HEK293 (cell line): ENCODE results near the gene DDX47.

Source experiments
- CTCF ChIA-PET: fragments of 350-600 bp; formaldehyde crosslinking; extraction: SDS; loops from one replicate; lab custom pipeline; 2021; ENCODE audit warnings: antibody characterized with exemption; lab: Yijun Ruan, JAX
- POLR2A ChIA-PET: fragments of 300-600 bp; formaldehyde crosslinking; extraction: SDS; loops from one replicate; lab custom pipeline; 2020; ENCODE audit warnings: antibody characterized with exemption, inconsistent platforms; lab: Yijun Ruan, JAX
- H3K27ac ChIP-seq: fragments of 200-500 bp; sonication (Bioruptor generic); 2 replicates; pipeline ENCODE4 v1.5.1; 2014; ENCODE audit warnings: low read depth, low read length, control low read depth, inconsistent platforms; ENCODE audit errors: extremely low read depth
- H3K36me3 ChIP-seq, 2 experiments: fragments of 200-500 bp in 1 of 2; sonication (Bioruptor generic) in 1 of 2; 1 replicate in 1 of 2; 2 replicates in 1 of 2; pipeline ENCODE4 v1.5.1; 2014 to 2017; ENCODE audit warnings: inconsistent platforms in 2 of 2, low read length in 2 of 2; ENCODE audit not compliant: control insufficient read depth in 2 of 2, insufficient read depth in 1 of 2
- H3K4me1 ChIP-seq: fragments of 200-500 bp; sonication (Bioruptor generic); 2 replicates; pipeline ENCODE4 v1.5.1; 2014; ENCODE audit warnings: mild to moderate bottlenecking, low read length, inconsistent platforms; ENCODE audit not compliant: control insufficient read depth, insufficient read depth
- H3K4me3 ChIP-seq: 2 replicates; pipeline ENCODE4 v1.5.1; 2011; ENCODE audit warnings: low read depth, mild to moderate bottlenecking, control low read depth, low read length, moderate library complexity
- H3K9me3 ChIP-seq: fragments of 200-500 bp; sonication (Bioruptor generic); 2 replicates; pipeline ENCODE4 v1.5.1; 2014; ENCODE audit warnings: low read depth, low read length, inconsistent platforms; ENCODE audit not compliant: control insufficient read depth, insufficient read depth
- ATF2 ChIP-seq: fragments of 450-650 bp; formaldehyde crosslinking; IDR thresholded peaks from 2 replicates; pipeline ENCODE4 v1.5.1; 2016; ENCODE audit warnings: missing biosample characterization, missing genetic modification characterization, low read depth
- GFI1B ChIP-seq: fragments of 450-650 bp; formaldehyde crosslinking; IDR thresholded peaks from 2 replicates; pipeline ENCODE4 v1.5.1; 2016; ENCODE audit warnings: missing biosample characterization, missing genetic modification characterization
- HOXC10 ChIP-seq: sonication (generic); formaldehyde crosslinking; IDR thresholded peaks from 2 replicates; pipeline ENCODE4 v1.8.1; 2023; ENCODE audit warnings: mild to moderate bottlenecking, missing genetic modification reagents
- INSM2 ChIP-seq: fragments of 450-650 bp; formaldehyde crosslinking; IDR thresholded peaks from 2 replicates; pipeline ENCODE4 v1.5.1; 2016; ENCODE audit warnings: missing biosample characterization, missing genetic modification characterization
- MYNN ChIP-seq: fragments of 450-650 bp; formaldehyde crosslinking; IDR thresholded peaks from 2 replicates; pipeline ENCODE4 v1.5.1; 2016; ENCODE audit warnings: missing biosample characterization, missing genetic modification characterization, borderline replicate concordance
- REPIN1 ChIP-seq: fragments of 450-650 bp; formaldehyde crosslinking; IDR thresholded peaks from 2 replicates; pipeline ENCODE4 v1.5.1; 2017; ENCODE audit warnings: missing biosample characterization, missing genetic modification characterization, low read depth
- SCRT2 ChIP-seq: fragments of 450-650 bp; formaldehyde crosslinking; IDR thresholded peaks from 2 replicates; pipeline ENCODE4 v1.5.1; 2016; ENCODE audit warnings: missing biosample characterization, missing genetic modification characterization
- SETDB1 ChIP-seq: IDR thresholded peaks from one replicate; pipeline ENCODE4 v1.6.1; 2017; ENCODE audit warnings: mild to moderate bottlenecking, low read length, moderate library complexity, mixed read lengths; ENCODE audit not compliant: insufficient read length
- SP3 ChIP-seq: fragments of 450-650 bp; formaldehyde crosslinking; IDR thresholded peaks from 2 replicates; pipeline ENCODE4 v1.5.1; 2016; ENCODE audit warnings: missing biosample characterization, missing genetic modification characterization
- SP7 ChIP-seq: fragments of 450-650 bp; formaldehyde crosslinking; IDR thresholded peaks from 2 replicates; pipeline ENCODE4 v1.5.1; 2016; ENCODE audit warnings: missing biosample characterization, missing genetic modification characterization
- YY1 ChIP-seq: fragments of 450-650 bp; formaldehyde crosslinking; IDR thresholded peaks from 2 replicates; pipeline ENCODE4 v1.5.1; 2018; ENCODE audit warnings: missing biosample characterization, missing genetic modification characterization
- ZBTB6 ChIP-seq: fragments of 450-650 bp; formaldehyde crosslinking; IDR thresholded peaks from 2 replicates; pipeline ENCODE4 v1.5.1; 2017; ENCODE audit warnings: missing biosample characterization, missing genetic modification characterization
- ZBTB8A ChIP-seq: fragments of 450-650 bp; formaldehyde crosslinking; IDR thresholded peaks from 2 replicates; pipeline ENCODE4 v1.5.1; 2016; ENCODE audit warnings: missing biosample characterization, missing genetic modification characterization
- ZNF10 ChIP-seq: fragments of 450-650 bp; formaldehyde crosslinking; IDR thresholded peaks from 2 replicates; pipeline ENCODE4 v1.5.1; 2017; ENCODE audit warnings: missing biosample characterization, missing genetic modification characterization
- ZNF112 ChIP-seq: fragments of 450-650 bp; formaldehyde crosslinking; IDR thresholded peaks from 2 replicates; pipeline ENCODE4 v1.5.0; 2017; ENCODE audit warnings: missing biosample characterization, missing genetic modification characterization
- ZNF133 ChIP-seq: fragments of 450-650 bp; formaldehyde crosslinking; IDR thresholded peaks from 2 replicates; pipeline ENCODE4 v1.5.1; 2016; ENCODE audit warnings: missing biosample characterization, missing genetic modification characterization
- ZNF146 ChIP-seq: fragments of 450-650 bp; formaldehyde crosslinking; IDR thresholded peaks from 2 replicates; pipeline ENCODE4 v1.5.1; 2016; ENCODE audit warnings: missing biosample characterization, missing genetic modification characterization
- ZNF148 ChIP-seq: fragments of 450-650 bp; formaldehyde crosslinking; IDR thresholded peaks from 2 replicates; pipeline ENCODE4 v1.5.0; 2017; ENCODE audit warnings: missing biosample characterization, missing genetic modification characterization, borderline replicate concordance
- ZNF174 ChIP-seq: fragments of 450-650 bp; formaldehyde crosslinking; IDR thresholded peaks from 2 replicates; pipeline ENCODE4 v1.5.0; 2017; ENCODE audit warnings: missing biosample characterization, mild to moderate bottlenecking, missing genetic modification characterization
- ZNF184 ChIP-seq: fragments of 450-650 bp; IDR thresholded peaks from 2 replicates; pipeline ENCODE4 v1.5.1; 2018; ENCODE audit warnings: missing biosample characterization, mild to moderate bottlenecking, missing genetic modification characterization
- ZNF311 ChIP-seq: fragments of 450-650 bp; formaldehyde crosslinking; IDR thresholded peaks from 2 replicates; pipeline ENCODE4 v1.5.1; 2017; ENCODE audit warnings: missing biosample characterization, missing genetic modification characterization, borderline replicate concordance
- ZNF366 ChIP-seq: fragments of 450-650 bp; formaldehyde crosslinking; conservative IDR thresholded peaks from 2 replicates; pipeline ENCODE4 v1.5.1; 2016; ENCODE audit warnings: missing biosample characterization, missing genetic modification characterization
- ZNF433 ChIP-seq: fragments of 450-650 bp; formaldehyde crosslinking; IDR thresholded peaks from 2 replicates; pipeline ENCODE4 v1.5.1; 2016; ENCODE audit warnings: missing biosample characterization, missing genetic modification characterization, low read depth
- ZNF521 ChIP-seq: fragments of 450-650 bp; formaldehyde crosslinking; IDR thresholded peaks from 2 replicates; pipeline ENCODE4 v1.5.1; 2017; ENCODE audit warnings: missing biosample characterization, mild to moderate bottlenecking, missing genetic modification characterization
- ZNF530 ChIP-seq: fragments of 450-650 bp; formaldehyde crosslinking; IDR thresholded peaks from 2 replicates; pipeline ENCODE4 v1.5.1; 2016; ENCODE audit warnings: low read depth, missing biosample characterization, missing genetic modification characterization
- ZNF555 ChIP-seq: fragments of 450-650 bp; formaldehyde crosslinking; conservative IDR thresholded peaks from 2 replicates; pipeline ENCODE4 v1.5.1; 2017; ENCODE audit warnings: missing biosample characterization, mild to moderate bottlenecking, missing genetic modification characterization, inconsistent platforms
- ZNF571 ChIP-seq: fragments of 450-650 bp; formaldehyde crosslinking; IDR thresholded peaks from 2 replicates; pipeline ENCODE4 v1.5.0; 2017; ENCODE audit warnings: missing biosample characterization, missing genetic modification characterization
- ZNF600 ChIP-seq: fragments of 450-650 bp; formaldehyde crosslinking; IDR thresholded peaks from 2 replicates; pipeline ENCODE4 v1.5.1; 2016; ENCODE audit warnings: missing biosample characterization, missing genetic modification characterization
- ZNF654 ChIP-seq: fragments of 450-650 bp; formaldehyde crosslinking; IDR thresholded peaks from 2 replicates; pipeline ENCODE4 v1.5.1; 2016; ENCODE audit warnings: low read depth, missing biosample characterization, missing genetic modification characterization
- ZNF776 ChIP-seq: fragments of 450-650 bp; formaldehyde crosslinking; IDR thresholded peaks from 2 replicates; pipeline ENCODE4 v1.5.0; 2017; ENCODE audit warnings: missing biosample characterization, missing genetic modification characterization, borderline replicate concordance
- ZNF791 ChIP-seq: fragments of 450-650 bp; formaldehyde crosslinking; IDR thresholded peaks from 2 replicates; pipeline ENCODE4 v1.5.1; 2016; ENCODE audit warnings: missing biosample characterization, missing genetic modification characterization
- ZNF830 ChIP-seq: fragments of 450-650 bp; IDR thresholded peaks from 2 replicates; pipeline ENCODE4 v1.5.0; 2018; ENCODE audit warnings: missing biosample characterization, missing genetic modification characterization, low read depth, mild to moderate bottlenecking, moderate library complexity
- ZSCAN16 ChIP-seq: fragments of 450-650 bp; formaldehyde crosslinking; IDR thresholded peaks from 2 replicates; pipeline ENCODE4 v1.5.1; 2016; ENCODE audit warnings: missing biosample characterization, missing genetic modification characterization

The DDX47 gene

GRCh38 chr12:12870465-12870864 lies 57.3 kb downstream of the DDX47 start (continued):
- TF ChIP-seq INSM2 (tag by site-specific recombination), result peak; percentile 51; the same call in 1 of the 2 replicates
- no peak for TF ChIP-seq MYNN (tag by site-specific recombination)
- TF ChIP-seq ZNF521 (tag by site-specific recombination), result no peak
- TF ChIP-seq ZNF433, result no peak
- TF ChIP-seq ZNF600 (tag by site-specific recombination), result 0 out of 2 replicates have a peak, but pooled peaks have one; percentile 29
- TF ChIP-seq GFI1B (tag by site-specific recombination), result 0 out of 2 replicates have a peak, but pooled peaks have one; percentile 17
- TF ChIP-seq ZNF10 (tag by site-specific recombination), result no peak
- TF ChIP-seq ZNF148 (tag by site-specific recombination), result no peak
- TF ChIP-seq ZNF174 (tag by site-specific recombination), result no peak
- TF ChIP-seq ZSCAN16 (tag by site-specific recombination), result no peak
- 0 out of 2 replicates have a peak, but pooled peaks have one; percentile 9 for TF ChIP-seq SP3 (tag by site-specific recombination)
- TF ChIP-seq HOXC10 (CRISPR knock-in tag), result no peak
- TF ChIP-seq ZNF654, result no peak
- TF ChIP-seq SCRT2, result no peak
- TF ChIP-seq ATF2 (tag by site-specific recombination), result no peak
- TF ChIP-seq ZNF366 (tag by site-specific recombination), result 0 out of 2 replicates have a peak, but pooled peaks have one; percentile 28
- no peak for TF ChIP-seq ZNF571 (tag by site-specific recombination)
- TF ChIP-seq ZNF311 (tag by site-specific recombination), result no peak
- TF ChIP-seq SETDB1, result peak; percentile 65
- no peak for TF ChIP-seq ZNF776 (tag by site-specific recombination)
- TF ChIP-seq YY1, result no peak
- TF ChIP-seq, all 188 proteins: peak for 10

- peaks cover 15% of the 10 kb centered on the region for H3K4me1 ChIP-seq
- no peaks in the 10 kb centered on the region for H3K9me3 ChIP-seq
- no peak overlapping the region for H3K27ac ChIP-seq
- ChIA-PET CTCF (interaction anchor here (0.6 to 1.3 kb wide), 2 partner anchors 20 to 39 kb away, joined by 3 to 4 read pairs; partner anchors contain the start of gene GPRC5A), POLR2A (interaction anchor here (0.5 to 3.3 kb wide), 7 partner anchors 13 to 149 kb away, joined by 3 to 24 read pairs (median 5); partner anchors contain the start of gene GPRC5A)
- H3K36me3 ChIP-seq, result no peaks in the 10 kb centered on the region
- H3K4me3 ChIP-seq, result no peak overlapping the region
- no peak for TF ChIP-seq ZBTB6 (tag by site-specific recombination)
- no peak for TF ChIP-seq MYNN (tag by site-specific recombination)
- no peak for TF ChIP-seq ZNF654
- no peak for TF ChIP-seq ZBTB8A (tag by site-specific recombination)
- TF ChIP-seq ZNF530 (tag by site-specific recombination), result no peak
- TF ChIP-seq ZNF791 (tag by site-specific recombination), result no peak
- TF ChIP-seq ZNF184 (tag by site-specific recombination), result no peak
- no peak for TF ChIP-seq ZNF146 (tag by site-specific recombination)
- TF ChIP-seq ZNF555 (tag by site-specific recombination), result no peak
- no peak for TF ChIP-seq ZNF133 (tag by site-specific recombination)
- TF ChIP-seq ZNF112 (tag by site-specific recombination), result no peak
- no peak for TF ChIP-seq ZNF830
- TF ChIP-seq REPIN1 (tag by site-specific recombination), result no peak
- TF ChIP-seq SP7 (tag by site-specific recombination), result no peak
Measured at GRCh38 chr12:12871587-12872138, 58.5 kb downstream of the DDX47 start.
